Measurements from ENCODE around the gene CRCP.
"Not testable (repeated sequence)": the region's sequence is repeated elsewhere in the genome, so short reads cannot be mapped to it uniquely, and the experiment has no call there.

CRCP gene

DNA sequence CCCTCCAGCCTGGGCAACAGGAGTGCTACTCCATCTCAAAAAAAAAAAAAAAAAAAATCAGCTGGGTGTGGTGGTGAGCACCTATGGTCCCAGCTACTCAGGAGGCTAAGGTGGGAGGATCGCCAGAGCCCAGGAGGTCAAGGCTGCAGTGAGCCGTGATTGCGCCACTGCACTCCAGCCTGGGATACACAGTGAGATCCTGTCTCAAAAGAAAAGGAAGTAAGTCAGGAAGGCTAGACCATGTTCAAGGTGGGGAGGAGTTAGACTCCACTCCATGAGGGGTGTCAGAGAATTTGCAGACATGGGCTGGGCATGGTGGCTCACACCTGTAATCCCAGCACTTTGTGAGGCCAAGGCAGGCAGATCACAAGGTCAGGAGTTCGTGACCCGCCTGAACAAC lies 6.2 kb upstream of the CRCP start:
- FAIRE-seq, result not testable (repeated sequence)

DNA sequence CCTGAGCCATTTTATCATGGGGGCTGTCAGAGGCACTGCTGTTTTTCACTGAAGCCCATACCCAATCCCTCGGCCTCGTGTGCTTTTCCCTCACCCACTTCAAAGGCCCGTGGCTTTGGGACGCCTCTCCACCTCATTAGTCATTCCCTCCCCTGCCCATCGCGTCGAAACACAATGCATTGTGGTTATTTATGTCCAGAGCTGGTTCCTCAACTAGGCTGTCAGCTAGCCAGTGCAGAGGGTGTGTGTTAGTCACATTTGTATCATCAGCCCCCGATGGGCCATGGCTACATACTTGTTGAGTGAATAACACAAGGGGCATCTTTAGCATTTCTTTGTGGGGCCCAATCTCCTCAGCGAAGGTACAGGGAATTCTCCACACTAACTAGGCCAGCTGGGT lies 3.8 kb upstream of the CRCP start:
- no peak for FAIRE-seq

DNA sequence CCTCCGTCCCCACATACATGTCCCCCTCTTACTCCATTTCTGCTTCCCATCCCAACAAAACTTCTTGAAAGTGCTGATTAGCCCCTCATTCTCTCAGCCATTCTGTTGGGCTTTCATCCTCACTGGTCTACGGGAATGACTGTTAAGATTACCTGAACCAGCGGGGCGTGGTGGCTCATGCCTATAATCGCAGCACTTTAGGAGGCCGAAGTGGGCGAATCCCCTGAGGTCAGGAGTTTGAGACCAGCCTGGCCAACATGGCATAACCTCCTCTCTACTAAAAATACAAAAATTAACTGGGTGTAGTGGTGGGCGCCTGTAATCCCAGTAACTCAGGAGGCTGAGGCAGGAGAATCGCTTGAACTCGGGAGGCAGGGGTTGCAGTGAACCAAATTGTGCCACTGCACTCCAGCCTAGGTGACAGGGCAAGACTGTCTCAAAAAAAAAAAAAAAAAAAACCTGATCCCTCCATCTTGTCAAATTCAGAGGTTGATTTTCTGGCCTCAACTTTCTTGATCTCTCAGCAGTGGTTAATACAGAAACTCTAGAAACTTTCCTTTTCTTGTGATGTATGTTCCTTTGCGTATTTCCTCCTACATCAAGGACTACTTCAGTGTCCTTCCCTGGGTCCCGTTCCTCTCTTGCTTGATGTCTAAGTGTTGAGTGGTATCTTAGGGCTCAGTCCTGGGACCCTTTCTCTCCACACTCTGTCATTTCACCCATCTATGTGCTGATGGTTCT lies 2.2 kb downstream of the CRCP start:
- not testable (repeated sequence) for FAIRE-seq

DNA sequence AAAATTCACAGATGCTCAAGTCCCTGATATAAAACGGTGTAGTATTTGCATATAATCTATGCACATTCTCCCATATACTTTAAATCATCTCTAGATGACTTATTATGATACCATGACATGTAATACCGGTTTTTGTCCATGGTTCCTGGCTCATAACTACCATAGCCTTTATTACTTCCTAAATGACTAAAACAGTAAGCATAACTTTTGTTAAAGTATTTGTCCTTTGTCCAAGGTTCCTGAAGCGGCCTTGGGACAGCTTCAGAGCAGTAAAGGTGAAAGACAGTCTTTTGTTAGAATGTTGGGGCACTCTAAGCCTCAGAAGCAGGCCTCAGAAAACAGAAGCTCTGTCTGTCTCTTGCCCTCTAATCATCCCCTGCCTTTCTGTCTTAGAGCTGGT lies 4.0 kb downstream of the CRCP start:
- FAIRE-seq, result no peak

DNA sequence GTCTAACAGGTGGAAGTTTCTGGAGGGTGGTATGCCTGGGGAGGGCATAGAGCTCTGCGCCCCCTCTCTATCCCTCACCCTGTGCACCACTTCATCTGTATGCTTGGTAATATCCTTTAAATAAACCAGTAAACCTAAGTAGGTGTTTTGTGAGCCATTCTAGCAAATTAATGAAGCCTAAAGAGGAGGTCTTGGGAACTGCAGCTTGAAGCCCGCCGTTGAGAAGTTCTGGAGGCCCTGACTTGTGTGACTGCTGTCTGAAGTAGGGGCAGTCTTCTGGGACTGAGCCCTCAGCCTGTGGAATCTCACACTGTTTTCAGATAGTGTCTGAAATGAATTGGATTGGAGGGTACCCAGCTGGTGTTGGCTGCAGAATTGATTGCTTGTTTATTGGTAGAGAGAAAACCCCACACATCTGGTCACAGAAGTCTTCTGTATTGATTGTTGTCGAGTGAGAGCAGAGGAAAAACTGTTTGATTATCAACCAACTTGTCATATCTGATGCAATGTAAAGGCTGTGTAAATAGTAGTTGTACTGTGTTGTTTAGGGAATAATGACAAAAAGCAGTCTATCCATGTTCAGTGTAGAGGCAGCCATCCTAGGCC lies 4.7 kb downstream of the CRCP start:
- no peak for FAIRE-seq

DNA sequence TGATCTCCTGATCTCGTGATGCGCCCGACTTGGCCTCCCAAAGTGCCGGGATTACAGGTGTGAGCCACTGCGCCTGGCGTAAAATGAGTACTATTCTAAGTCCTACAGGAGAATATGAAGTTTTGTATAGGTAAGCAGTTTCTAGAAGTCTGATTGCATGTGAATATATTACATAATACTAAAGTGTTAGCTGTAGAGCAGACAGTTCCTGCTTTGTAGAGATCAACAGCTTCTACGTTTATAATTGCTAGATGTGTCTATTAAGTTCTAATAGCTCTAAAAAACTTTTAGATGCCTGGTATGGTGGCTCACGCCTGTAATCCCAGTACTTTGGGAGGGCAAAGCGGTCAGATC lies 8.5 kb downstream of the CRCP start:
- no peak for FAIRE-seq

DNA sequence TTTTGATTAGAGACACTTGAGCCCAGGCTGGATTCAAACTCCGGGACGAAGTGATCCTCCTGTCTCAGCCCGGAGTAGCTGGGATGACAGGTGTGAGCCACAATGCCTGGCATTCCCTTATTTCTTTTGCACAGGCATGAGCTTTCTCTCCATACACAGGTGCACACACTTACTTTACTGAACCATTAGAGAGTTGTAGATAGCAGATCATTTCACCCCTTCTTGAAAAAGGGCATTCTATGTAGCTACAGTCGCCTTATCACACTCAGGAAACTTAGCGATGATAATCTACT lies 9.9 kb downstream of the CRCP start:
- not testable (repeated sequence) for FAIRE-seq

DNA sequence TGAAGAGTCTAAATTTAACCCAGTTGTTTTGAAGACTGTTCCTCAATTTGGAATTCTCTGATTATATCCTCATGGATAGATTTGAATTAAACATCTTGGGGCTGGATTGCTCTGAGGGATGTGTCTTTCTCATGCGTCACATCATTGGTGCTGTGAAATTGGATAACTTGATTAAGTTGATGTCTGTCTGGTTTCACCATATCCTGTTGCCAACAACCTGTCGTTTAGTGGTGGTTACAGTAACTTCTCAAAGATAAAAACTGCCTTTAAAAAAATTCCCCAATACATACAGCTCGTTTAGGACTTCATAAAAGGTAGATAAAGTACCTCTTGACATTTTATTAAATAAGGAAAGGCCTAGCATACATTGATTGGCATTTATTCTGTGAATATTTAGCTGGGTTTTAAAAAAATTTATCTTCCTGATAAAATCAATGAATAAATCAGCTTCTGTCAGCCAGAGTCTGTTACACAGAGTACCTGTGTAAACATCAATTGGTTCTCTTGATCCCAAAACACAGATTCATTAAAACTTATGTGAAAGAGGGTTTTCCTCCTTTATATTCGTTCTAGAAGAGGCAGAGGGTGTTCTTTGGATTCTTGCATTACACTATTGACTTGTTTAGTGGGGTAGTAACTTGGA lies 10.5 kb downstream of the CRCP start:
- FAIRE-seq, result no peak

DNA sequence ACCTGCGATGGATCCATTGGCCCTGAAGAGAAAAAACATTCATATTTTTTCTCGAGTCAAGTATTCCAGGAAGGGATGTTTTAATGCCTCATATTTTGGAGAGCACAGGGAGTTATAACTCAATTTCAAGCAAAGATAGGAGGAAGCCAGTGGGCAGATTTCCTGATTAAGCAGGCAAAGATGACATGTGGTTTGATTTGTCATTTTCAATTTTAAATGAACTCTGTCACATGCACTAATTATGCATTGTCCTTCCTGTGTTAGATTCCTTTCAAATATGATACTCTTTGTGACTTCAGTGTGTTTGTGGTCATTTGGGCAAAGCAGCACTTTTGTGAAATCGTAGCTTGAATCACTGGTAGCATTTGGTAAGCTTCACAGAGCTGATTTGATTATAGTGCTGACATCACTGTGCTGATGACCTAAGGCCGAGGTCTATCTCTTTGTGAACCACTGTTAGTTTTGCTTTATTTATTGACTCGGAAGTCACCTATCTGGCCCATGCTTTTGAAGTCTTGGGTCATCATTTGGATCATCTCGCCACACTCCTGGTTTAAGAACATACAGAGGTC lies 11.2 kb downstream of the CRCP start:
- not testable (repeated sequence) for FAIRE-seq

DNA sequence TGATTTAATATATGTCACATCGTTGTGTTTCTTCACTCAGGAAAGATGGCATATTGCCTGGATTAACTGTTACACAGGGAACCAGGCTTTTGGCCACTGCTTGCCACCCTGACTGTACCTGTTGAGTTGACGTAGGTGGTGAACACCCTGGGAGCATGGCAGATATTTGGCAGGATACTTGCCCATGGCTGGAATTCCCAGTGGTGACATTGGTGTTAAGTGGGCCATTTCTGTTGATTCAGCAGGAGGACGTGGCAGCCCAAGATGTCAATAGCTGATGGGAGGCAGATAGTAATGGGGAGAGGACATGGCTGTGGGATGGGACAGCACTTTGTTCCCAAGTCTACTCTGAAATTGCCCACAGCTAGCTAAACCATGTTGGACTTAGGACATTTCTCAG lies 12.5 kb downstream of the CRCP start:
- not testable (repeated sequence) for FAIRE-seq

DNA sequence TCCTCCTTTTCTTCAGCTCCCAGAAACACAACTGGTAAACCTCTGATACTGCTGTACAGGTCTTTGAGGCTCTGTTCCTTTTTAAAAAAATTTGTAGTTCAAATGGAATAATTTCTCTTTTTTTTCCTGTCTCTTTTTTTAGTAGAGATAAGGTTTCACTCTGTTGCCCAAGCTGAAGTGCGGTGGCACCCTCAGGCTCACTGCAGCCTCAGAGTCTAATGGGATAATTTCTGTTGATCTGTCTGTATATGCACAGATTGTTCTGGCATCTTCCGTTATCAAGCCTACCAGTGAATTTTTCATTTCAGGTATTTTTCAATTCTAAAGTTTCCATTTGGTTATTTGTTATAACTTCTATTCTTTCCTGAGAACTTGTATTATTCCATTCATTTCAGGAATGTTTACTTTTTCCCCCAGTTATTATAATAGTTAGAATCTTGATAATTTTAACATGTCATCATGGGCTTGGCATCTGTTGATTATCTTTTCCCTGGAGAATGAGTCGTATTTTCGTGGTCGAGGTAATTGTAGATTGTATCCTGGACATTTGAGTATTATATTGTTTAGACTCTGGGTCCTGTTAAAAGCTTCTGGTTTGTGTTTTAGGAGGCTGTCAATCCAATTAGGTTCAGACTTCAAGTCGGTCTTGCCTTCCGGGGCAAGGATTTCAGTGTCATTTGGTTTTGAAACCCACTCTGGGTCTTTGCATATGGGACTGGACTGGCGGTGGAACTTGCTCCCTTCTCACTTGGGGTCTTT lies 24.5 kb downstream of the CRCP start:
- FAIRE-seq, result no peak

DNA sequence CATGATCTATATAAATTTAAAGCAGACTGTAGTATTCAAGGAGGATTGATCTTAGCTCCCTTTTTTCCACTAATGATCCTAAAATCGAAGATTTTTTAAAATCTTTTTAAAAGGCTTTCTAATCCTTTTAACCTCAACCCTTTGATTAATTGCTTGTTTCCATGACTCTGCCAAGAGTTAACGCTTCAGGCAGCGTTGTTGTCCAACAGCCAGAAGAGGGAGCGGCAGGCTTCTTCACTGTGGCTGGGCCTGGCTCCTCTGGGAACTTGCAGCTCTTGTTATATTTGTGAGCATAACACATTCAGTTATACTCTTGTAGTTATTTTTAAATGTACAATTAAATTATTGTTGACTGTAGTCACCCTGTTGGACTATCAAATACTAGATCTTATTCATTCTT lies 26.3 kb downstream of the CRCP start:
- peak; percentile 73 for FAIRE-seq

DNA sequence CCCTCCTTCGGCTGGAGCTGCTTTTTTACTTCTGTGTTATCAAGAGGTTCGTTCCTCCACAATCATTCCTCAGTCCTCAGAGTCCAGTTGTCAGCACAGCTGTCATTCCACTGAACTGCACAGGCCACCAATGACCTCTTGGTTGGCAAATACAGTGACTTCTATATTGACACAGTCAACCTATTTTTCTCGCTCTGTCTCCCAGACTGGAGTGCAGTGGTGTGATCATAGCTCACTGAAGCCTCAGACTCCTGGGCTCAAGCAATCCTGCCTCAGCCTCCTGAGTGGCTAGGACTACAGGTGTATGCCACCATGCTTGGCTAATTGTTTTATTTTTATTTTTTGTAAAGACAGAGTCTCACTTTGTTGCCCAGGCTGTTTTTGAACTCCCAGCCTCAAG lies 27.7 kb downstream of the CRCP start:
- FAIRE-seq, result peak; percentile 49

DNA sequence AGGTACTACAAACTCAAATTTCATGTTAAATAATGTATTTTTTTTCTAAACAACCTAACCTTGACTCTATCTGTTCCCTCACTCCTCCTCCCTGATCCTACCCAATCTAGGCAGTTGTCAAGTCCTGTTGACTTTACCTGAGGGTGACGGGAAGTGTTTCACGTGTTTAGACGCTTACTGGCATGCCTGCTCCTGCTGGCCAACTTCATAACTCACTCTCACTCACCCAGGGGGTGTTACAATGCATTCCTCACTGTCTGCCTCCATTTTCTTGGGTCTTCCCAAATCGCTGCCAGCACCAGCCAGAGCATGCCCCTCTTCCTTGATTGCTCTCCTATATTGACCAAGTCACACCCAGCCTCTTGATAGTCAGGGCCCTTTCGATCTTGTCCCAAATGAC lies 28.3 kb downstream of the CRCP start:
- FAIRE-seq, result no peak

DNA sequence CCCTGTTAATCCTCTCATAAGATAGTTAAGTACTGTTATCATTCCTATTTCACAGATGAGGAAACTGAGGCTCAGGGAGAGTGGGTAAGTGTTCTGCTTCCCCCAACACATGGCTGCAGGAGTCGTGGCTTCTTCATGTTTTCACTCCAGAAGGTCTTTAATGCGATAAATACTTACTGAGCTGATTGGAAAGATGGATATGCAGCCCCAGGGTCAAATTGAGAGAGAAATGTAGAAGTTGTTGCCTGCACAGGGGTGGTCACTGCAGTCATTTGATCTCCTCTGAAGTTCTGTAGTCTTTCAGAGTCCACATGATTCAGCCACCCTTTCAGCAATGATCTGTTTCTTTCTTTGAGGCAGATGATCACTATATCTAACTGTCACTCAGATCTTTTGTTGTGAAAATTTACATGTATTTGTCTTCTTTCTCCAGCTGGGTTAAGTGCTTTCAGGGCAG lies 29.3 kb downstream of the CRCP start:
- no peak for FAIRE-seq

DNA sequence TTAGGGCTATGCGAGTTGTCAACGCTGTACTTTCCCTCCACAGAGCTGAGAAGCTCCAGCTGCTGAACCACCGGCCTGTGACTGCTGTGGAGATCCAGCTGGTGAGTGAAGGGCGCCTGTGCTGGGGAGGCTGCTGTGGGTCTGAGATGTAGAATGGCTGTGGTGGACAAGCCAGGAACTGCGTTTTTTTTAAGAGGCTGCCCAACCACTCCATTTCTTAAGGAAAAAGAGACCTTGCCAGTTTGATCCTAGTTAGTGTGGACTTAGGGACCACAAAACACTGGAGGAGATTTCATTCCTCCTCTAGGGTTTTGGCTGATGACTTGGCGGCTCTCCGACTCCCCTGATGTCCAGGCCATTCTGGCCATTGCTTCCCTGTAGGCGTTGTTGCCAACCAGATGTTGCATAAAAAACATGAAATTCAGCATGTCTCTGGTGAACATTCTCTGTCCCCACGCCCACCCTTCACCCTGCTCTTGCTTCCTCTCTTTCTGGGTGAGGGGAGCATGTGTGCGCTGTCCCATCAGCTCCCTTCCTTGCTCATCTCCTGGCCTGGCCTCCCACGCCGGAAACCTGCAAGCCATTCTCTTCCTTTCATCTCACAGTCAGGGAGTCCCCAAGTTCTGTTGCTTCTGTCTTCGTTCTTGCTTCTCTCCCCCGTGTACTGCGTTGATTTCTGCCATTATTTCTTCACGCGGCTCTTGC lies 30.9 kb downstream of the CRCP start:
- FAIRE-seq, result no peak

DNA sequence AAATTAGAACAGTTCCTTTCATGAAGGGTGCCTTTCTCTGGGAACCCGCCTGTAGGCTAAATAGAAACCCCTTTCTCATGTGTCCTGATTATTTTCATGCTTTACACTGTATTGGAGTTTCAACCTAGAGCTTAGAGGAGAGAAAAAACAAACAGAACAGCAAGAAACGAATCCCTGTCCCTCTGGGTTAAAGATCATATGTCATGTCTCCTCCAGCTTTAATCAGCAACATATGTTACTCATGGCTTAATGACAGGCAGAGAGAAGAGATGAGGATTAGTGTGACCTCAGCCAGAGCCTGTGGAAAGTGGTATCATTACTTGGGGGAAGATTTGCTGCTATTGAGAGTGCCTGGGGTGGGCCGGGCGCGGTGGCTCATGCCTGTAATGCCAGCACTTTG lies 32.1 kb downstream of the CRCP start:
- FAIRE-seq, result no peak

DNA sequence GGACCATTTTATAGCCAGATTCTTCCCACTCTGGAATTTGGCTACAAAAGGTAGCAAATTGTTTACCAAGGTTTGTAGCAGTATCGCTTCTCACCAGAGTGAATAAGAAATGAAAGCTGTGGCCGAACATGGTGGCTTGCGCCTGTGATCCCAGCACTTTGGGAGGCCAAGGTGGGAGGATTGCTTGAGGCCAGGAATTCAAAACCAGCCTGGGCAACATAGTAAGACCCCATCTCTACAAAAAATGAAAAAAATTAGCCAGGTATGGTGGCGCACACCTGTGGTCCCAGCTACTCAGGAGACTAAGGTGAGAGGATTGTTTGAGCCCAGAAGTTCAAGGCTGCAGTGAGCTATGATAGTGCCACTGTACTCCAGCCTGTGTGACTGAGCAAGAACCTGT lies 33.0 kb downstream of the CRCP start:
- FAIRE-seq, result not testable (repeated sequence)

DNA sequence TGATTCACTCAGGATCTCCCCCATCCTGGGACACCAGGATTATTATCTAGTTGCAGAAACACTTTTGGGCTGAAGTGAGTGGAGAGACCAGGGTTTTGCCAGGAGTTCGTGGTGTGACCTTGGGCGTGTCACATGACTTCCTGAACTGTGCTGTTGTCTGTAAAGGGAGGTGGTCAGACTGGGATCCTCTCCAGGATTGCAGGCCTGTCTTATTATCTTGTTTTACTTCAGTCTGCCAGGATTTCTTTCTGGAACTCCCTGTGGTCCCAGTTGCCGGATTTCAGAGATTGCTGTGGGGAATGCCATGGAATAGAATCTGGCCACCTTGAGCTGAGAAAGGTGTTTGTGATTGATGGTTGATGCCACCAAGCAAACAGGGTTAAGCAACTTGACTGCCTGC lies 35.8 kb downstream of the CRCP start:
- no peak for FAIRE-seq

DNA sequence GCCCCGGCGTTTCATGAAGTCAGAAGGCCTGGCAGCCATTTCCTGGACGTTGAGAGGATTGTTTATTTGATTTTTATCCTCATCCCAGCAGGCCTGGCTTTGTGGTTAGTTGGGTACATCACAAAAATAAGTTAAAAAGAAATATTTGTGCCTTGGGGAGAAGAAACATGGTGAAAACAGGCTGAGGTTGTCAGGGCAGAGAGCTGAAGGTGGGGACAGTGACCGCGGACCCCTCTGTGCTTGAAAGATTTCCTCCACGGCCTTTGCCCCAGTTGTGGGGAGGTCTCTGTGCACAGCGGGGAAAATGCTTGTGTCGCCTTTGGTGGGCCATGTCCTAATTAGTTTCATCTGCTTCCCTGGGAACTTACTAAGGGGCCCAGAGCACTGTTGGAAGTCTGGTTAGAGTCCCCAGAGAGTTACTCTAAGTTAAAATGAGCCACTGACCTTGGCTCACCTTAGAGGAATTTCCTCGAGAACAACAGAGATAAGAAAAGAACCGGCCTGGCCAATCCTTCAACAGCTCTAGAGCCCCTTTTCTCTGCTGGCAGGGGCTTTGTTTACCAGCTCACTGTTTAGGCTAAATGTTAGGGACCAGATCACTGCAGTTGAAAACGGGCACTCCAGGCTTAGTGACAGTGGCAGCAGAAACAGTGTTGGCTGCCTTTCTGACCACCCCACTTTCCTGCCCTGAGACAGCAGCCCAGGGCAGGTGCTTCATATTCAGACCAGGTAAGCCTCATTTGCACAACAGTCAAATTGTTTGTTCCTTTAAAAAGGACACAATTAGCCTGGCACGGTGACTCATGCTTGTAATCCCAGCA lies 37.9 kb downstream of the CRCP start:
- FAIRE-seq, result no peak

DNA sequence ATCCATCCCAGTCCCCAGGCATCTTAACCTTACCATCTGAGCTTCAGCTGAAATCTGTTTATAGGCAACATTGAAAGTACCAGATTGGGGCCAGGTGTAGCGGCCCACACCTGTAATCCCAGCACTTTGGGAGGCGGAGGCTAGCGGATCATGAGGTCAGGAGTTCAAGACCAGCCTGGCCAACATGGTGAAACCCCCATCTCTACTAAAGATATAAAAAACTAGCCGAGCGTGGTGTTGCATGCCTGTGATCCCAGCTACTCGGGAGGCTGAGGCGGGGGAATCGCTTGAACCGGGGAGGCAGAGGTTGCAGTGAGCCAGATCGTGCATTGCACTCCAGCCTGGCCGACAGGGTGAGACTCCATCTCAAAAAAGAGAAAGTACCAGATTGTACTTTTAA lies 39.0 kb downstream of the CRCP start:
- FAIRE-seq, result no peak

DNA sequence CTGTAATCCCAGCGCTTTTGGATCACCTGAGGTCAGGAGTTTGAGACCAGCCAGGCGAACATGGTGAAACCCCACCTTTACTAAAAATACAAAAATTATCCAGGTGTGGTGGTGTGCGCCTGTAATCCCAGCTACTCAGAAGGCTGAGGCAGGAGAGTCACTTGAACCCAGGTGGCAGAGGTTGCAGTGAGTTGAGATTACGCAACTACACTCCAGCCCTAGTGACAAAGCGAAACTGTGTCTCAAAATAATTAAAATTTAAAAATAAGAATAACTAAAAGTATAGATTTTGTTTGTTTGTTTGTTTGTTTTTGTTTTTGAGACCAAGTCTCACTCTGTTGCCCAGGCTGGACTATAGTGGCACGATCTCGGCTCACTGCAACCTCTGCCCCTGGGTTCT lies 41.4 kb downstream of the CRCP start:
- FAIRE-seq, result not testable (repeated sequence)

Measured in islet of Langerhans (tissue), 1 donor.